Measurements from ENCODE around the gene FAM174C.
"Not testable (repeated sequence)": the region's sequence is repeated elsewhere in the genome, so short reads cannot be mapped to it uniquely, and the experiment has no call there.

The FAM174C gene

DNA sequence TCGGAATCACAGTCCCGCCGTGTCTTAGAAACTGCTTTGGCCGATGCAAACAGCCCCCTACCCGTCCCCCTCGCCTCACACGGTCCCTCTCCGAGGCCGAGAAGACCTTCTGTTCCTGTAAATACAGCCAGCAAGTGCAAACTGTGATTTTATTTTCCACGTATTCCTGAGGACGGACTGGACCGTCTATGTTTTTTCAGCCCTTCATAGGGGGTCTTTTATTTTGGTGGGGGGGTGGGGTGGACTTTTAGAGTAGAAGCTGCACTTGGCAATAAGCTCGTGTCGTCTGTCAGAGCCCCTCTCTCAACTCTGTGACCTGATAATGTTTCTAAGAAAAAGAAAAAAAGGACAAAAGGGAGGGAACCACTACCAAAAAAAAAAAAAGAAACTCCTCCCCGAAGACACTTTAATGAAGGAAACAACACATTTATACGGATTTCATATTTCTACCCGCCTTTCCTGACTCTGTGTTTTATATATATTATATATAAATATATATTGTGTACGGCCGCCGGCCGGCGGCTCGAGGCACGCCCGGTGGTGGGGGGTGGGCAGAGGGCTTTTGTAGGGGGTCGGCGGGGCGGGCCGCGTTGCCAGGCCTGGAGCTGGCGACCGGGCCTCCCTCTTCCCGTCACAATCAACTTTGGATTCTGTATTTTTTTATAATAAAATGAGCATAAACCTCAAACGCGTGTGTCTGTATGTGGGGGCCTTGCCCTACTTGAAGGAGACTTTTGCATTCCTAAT, 25.6 kb downstream of the FAM174C start:
- no peak for DNase-seq (ENCODE audit: low spot score)

- DNase-seq (ENCODE audit: low spot score): no peak
These were observed 27.4 kb downstream of the FAM174C start for GRCh38 chr19:1302533-1303239.

GRCh38 chr19:1304197-1304924, 29.0 kb downstream of the FAM174C start:
- DNase-seq (ENCODE audit: low spot score): no peak

GRCh38 chr19:1305354-1305753, 30.0 kb downstream of the FAM174C start:
- DNase-seq (ENCODE audit: low spot score): not testable (repeated sequence)

GRCh38 chr19:1307320-1307719, 32.0 kb downstream of the FAM174C start:
- no peak for DNase-seq (ENCODE audit: low spot score)

DNA sequence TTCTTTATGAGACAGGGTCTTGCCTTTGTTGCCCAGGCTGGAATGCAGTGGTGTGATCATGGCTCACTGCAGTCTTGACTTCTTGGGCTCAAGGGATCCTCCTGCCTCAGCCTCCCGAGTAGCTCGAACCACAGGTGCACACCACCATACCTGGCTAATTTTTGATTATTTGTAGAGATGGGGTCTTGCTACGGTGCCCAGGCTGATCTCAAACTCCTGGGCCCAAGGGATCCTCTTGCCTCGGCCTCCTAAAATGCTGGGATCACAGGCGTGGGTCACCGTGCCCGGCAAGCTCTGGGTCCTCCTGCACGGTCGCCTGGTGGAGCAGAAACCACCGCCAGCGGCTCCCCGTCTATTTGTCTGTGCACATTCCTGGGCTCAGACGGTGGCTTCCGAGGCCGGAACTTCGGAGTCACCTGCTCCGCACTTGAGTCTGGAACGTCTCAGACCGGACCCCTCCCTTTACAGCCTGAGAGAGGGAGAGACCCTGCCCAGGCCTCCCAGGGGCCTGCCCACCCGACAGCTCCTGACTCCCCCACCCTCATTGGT, 32.5 kb downstream of the FAM174C start:
- no peak for DNase-seq (ENCODE audit: low spot score)

GRCh38 chr19:1308718-1309117, 33.4 kb downstream of the FAM174C start:
- no peak for DNase-seq (ENCODE audit: low spot score)

DNA sequence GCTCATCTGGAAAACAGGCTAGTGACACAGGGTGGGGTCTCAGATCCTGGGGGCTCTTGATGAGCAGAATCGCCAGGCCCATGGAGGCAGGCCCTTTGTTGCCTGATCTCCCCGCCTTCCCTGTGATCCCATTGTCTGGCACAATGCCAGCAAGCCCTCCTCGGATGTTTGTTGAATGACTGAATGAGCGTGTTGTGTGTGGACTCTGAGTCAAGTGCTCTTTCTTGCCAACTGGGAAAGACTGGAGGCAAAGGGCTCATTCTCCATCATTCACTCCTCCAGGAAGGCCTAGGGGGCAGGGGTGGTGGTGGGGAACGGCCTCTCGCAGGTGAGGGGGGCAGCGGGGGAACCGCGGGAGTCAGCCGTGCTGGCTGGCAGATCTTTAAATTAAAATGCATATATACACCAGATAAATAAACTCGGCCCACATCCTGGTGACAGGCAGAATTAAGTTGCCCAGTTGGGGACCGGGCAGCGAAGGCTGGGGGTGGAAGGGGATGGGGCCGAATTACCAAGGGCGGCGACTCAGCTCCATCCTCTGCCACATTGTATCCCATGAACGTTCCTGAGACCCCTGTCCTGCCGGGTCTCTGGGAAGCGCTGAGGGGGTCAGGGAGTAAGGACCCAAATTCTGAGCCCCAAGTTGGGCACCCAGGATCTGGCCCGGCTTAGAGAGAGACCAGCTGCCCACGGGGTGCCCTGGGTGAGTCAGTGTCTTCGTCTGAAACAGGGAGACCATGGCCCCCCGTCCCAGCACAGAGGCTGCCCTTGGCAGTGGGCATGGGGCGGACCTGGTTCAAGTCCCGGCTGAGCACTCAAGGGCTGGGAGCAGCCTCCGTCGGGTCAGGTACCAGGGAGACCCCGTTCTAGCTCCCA, 34.9 kb downstream of the FAM174C start:
- DNase-seq (ENCODE audit: low spot score): no peak

- DNase-seq (ENCODE audit: low spot score): no peak
These were observed 35.5 kb downstream of the FAM174C start for GRCh38 chr19:1310853-1311180.

- no peak for DNase-seq (ENCODE audit: low spot score)
These were observed 36.3 kb downstream of the FAM174C start for GRCh38 chr19:1311543-1312091.

- DNase-seq (ENCODE audit: low spot score): no peak
These were observed 37.7 kb downstream of the FAM174C start for GRCh38 chr19:1312767-1313694.

GRCh38 chr19:1313695-1314613, 38.6 kb downstream of the FAM174C start:
- no peak for DNase-seq (ENCODE audit: low spot score)

DNA sequence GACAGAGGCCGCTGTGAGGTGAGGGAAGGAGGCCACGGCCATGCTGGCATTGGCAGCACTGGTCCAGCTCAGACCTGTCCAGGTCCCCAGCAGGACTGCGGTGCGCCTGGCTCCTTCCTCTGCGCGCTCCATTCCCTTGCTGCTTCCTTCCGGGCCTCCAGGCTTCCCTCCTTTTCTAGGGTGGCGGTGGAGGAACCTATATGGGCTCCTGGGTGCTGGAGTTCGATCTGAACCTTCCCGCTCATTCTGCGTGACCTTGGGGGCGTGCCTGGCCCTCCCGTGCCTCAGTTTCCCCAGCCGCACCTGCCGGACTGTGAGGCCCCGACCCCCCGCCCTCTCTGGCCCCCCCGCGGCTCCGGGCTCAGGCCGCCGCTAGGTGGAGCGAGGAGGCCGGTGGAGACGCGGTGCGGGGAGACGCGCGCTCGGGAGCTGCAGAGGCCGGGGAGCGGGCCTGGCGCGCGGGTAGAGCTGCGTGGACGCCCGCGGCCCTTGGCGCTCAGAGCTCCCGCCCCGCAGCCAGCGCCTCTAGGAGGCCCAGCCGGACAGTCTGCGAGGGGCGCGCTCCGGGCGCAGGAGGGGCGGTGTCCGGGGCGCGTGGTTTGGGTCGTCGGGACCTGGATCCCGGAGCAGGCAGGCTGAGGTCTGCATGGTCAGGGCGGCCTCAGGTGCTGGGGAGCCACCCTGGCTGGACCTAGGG, 40.3 kb downstream of the FAM174C start:
- DNase-seq (ENCODE audit: low spot score): peak; percentile 15

DNA sequence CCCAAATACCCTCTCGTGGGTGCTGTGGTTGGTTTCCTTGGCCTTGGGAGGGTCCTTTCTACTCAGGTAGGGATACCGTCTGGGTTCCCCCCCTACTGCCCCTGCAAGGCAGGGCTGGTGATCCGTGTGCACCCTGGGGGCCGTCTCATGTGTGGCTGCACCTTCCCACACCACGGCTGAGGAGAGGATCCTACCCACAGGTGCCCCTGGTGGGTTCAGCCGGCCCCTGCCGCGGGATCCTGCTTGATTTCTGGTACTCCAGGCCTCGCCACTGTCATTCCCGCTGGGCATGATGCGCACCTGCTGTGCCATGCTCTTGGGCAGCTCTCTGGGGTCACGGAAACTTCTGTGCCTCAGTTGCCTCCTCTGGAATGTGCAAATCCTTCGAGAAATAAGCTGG, 41.1 kb downstream of the FAM174C start:
- DNase-seq (ENCODE audit: low spot score): no peak

DNA sequence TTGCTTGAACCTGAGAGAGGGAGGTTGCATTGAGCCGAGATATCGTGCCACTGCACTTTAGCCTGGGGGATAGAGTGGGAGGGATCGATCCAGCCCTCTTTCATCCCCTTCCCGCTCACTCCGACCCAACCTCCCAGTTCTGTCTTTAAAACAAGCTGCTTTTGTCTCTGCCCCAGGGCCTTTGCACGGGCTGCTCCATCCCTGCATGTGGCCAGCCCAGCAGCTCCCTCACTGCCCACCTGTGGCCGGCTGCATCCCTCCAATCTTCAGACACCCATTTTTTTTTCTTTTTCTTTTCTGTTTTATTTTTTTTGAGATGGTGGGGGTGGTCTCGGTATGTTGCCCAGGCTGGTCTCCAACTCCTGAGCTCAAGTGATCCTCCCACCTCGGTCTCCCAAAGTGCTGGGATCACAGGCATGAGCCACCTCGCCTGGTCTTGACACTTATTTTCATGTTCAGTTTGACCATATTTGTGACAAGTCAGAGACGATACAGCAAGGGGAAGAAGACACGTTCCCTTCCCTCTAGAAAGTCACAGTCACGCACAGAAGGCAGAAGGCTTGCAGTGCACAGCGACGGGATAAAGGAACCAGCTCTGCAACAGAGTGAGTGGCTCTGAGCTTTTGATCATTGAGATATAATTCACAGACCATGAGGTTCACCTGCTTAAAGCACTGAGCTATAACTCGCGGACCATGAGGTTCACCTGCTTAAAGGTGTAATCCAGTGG, 42.1 kb downstream of the FAM174C start:
- DNase-seq (ENCODE audit: low spot score): no peak

GRCh38 chr19:1318678-1319471, 43.5 kb downstream of the FAM174C start:
- DNase-seq (ENCODE audit: low spot score): no peak

DNA sequence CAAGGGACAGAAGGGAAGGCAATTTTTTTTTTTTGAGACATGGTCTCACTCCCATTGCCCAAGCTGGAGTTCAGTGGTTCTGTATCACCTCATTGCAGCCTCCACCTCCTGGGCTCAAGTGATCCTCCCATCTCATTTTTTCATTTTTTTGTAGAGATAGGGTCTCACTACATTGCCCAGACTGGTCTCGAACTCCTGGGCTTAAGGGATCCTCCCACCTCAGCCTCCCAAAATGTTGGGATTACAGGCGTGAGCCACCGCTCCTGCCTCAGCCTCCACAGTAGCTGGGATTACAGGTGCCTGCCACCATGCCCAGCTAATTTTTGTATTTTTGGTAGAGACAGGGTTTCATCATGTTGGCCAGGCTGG, 44.9 kb downstream of the FAM174C start:
- not testable (repeated sequence) for DNase-seq (ENCODE audit: low spot score)
